D341Med (cell line): ENCODE measurements around the gene CHAF1B.
"Not testable (repeated sequence)": the region's sequence is repeated elsewhere in the genome, so short reads cannot be mapped to it uniquely, and the experiment has no call there.

Experiments used
- DNase-seq: peaks from one replicate; pipeline ENCODE4 v3.0.0; 2012; ENCODE audit warnings: low spot score

CHAF1B gene

GRCh38 chr21:36385233-36386030, at the start of gene CHAF1B:
TSS of gene CHAF1B (plus strand) at chr21:36385392. CDS start at chr21:36386137, 745 bp downstream.
- peak; percentile 97 for DNase-seq

DNA sequence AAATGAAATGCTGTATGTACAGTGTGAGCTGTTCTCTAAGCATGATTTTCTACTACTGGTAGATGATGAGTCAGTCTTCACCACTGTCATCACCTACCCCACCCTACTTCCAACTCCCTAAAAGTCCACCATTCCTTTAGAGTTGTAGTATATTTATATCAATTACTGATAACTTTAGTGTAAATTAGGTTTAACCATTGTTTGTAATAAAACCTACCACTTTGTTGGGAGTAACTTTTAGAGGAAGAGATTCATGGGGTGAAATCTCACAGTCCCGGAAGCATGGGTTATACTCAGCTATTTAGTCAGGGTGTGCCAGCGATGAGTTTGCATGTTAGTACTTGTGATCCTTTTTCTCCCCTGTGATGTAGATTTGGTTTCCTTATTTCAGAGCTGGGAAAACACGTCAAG, 48.1 kb upstream of the CHAF1B start:
- no peak for DNase-seq

- no peak for DNase-seq
Observed at GRCh38 chr21:36338975-36339374, 46.2 kb upstream of the CHAF1B start.

- not testable (repeated sequence) for DNase-seq
Observed at GRCh38 chr21:36342581-36342980, 42.6 kb upstream of the CHAF1B start.

DNA sequence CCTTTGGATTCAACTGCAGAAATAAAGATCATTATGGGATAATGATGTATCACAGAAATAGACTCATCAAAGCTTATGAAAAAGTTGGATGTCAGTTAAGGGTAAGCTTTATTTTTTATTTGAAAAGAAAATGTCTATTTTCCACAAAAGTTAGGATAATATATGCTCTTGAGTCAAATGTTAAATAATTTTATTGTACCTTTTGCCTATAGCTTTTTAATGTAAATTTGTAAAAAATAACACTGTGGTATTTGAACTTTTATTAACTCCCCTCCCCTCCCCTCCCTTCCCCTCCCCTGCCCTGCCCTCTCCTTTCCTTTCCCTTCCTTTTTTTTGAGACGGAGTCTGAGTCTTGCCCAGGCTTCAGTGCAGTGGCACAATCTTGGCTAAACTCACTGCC, 40.3 kb upstream of the CHAF1B start:
- DNase-seq = no peak

DNA sequence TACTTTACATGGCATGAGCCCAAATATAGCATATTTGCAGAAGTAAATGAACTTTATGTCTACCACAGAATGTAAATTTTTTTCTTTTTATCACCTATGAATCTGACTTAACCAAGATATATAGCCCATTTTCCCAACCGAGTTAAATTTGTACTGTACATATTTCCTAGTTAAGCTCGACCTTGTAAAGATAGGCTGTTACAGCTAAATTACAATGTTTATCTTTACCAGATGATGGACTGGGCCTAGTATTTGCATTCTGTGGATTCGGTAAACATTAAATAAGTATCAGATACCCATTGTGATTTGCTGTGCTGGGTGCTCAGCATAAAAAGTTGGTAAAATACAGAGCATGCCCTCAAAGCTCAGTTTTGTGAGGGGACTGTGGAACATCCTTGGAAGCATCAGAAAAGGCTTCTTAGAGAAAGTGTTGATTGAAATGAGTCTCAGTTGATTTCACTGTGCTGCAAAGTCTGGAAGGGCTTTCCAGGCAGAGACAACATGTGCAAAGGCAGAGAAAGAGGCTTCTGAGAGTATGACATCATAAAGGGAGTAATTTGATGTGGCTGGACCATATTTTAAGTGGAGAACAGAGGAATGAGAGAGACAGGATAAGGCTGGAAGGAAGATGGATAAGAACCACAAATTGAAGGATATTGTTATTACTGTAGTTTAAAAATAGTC, 37.8 kb upstream of the CHAF1B start:
- DNase-seq = no peak

DNA sequence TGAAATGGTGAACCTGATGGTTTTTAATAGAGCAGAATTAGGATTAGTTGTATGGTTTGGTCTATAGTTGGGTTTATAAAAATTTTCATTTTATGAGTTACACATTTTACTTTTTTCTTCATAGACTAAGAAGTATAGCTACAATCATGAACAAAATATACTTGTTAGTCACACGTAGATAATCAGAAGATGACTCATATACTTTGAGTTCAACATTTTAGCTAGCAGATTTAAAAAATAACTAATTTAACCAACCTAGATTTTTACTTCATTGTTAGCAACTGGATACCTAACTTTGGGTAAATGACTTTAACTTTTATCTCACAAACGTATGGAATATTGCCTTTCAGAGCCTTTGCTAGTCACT, 37.2 kb upstream of the CHAF1B start:
- DNase-seq = no peak

- DNase-seq = no peak
Observed at GRCh38 chr21:36349315-36349714, 35.9 kb upstream of the CHAF1B start.

GRCh38 chr21:36350282-36350910, 34.8 kb upstream of the CHAF1B start:
- no peak for DNase-seq

- DNase-seq = no peak
Observed at GRCh38 chr21:36354918-36355680, 30.1 kb upstream of the CHAF1B start.

DNA sequence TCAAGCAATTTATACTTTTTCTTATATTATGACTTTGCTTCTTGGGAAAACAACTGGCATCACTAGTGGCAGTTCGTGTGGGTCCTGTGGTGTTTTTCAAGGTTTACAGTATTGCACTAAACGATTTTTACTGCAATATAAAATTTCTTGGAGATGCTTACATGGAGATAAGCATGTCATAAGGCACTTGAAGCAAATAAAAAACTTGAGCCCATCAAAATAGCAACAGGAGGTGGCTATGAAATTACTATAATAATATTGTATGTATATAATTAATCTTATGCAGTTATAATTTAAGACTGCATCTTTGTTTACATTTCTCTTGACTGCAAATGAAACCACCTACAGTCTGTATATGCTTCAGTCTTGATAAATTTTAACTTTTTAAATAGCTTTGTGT, 29.3 kb upstream of the CHAF1B start:
- no peak for DNase-seq

DNA sequence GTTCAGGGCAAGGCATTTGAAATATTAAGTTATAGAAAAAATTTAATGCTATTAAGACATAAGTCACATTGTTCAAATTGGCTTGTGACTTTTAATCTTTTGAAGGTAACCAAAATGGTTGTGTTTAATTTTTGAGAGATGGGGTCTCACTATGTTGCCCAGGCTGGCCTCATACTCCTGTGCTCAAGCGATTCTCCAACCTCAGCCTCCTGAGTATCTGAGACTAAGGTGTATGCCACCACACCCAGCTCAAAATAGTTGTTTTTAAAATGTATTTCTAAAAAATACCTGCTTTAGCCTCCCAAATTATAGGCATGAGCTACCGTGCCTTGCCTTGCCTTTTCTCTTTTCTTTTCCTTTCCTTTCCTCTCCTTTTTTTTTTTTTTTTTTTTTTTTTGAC, 26.0 kb upstream of the CHAF1B start:
- DNase-seq = no peak

DNA sequence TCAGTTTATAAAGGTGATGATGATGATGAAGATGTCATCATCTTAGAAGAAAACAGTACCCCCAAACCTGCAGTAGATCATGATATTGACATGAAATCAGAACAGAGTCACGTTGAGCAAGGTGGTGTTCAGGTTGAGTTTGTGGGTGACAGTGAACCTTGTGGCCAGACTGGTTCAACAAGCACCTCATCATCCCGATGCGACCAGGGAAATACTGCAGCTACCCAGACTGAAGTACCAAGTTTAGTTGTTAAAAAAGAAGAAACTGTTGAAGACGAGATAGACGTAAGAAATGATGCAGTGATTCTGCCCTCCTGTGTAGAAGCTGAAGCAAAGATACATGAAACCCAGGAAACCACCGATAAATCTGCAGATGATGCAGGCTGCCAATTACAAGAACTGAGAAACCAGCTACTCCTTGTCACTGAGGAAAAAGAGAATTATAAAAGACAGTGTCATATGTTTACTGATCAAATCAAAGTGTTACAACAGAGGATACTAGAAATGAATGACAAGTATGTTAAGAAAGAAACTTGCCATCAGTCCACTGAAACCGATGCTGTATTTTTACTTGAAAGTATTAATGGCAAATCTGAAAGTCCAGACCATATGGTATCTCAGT, 16.0 kb upstream of the CHAF1B start:
- no peak for DNase-seq

GRCh38 chr21:36375994-36376393, 9.2 kb upstream of the CHAF1B start:
- DNase-seq = no peak

DNA sequence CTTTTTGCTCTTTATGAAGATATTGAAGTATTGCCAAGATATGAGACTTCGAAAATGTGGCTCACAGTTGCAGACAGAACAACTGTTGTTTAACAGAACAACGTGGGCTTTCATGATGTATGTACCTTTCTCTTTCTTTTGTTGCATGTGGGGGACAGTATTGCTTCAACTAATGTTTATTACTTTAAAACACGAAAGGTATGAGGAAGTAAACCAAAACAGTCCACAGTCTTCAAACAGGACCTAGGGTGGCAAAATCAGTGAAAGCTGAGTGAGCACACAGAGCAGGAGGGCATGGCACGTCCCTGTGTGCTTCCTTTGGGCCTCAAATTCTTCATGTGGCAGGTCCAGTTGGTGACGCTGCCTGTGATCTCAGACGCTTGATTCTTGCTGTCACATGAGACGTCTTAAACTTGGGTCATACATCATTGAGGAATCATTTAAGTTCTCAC, 7.8 kb upstream of the CHAF1B start:
- no peak for DNase-seq

- DNase-seq = no peak
Observed at GRCh38 chr21:36379251-36379650, 5.9 kb upstream of the CHAF1B start.

- DNase-seq = no peak
Observed at GRCh38 chr21:36381841-36382589, 3.2 kb upstream of the CHAF1B start.

- not testable (repeated sequence) for DNase-seq
Observed at GRCh38 chr21:36382722-36383121, 2.5 kb upstream of the CHAF1B start.

DNA sequence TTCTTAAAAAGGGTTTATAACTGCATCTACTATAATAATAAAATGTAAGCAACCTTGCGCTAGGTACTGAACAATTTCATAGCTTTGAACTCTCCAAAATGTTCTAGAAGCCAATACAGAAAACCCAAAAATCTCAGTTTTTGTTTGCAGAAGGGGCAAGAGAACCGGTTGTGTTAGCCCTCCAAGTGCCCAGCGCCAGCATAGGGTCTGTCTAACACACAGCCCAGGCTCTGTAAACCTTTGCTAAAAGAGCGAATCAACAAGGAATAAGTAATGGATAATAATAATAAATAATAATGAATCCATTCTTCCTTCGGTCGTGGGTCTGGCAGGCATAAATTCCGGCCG, 333 bp upstream of the CHAF1B start:
- DNase-seq = no peak

DNA sequence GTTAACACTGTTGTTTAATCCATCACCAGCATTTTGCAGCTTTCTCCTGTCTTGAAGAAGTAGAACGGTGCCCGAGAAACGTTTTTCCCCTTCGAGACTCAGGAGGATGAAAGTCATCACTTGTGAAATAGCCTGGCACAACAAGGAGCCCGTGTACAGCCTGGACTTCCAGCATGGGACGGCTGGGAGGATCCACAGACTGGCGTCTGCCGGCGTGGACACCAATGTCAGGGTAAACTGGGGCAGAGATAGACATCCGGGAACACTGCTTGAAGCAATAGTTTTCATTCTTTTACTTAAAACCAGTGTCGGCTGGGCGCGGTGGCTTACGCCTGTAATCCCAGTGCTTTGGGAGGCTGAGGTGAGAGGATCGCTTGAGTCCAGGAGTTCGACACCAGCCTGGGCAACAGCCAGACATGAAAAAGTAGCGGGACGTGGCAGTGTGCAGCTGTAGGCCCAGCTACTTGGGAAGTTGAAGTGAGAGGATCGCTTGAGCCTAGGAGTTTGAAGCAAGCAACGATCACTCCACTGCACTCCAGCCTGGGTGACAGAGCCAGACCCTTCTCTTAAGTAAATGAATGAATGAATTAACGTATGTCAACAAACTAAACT, 945 bp downstream of the CHAF1B start:
- DNase-seq = no peak

DNA sequence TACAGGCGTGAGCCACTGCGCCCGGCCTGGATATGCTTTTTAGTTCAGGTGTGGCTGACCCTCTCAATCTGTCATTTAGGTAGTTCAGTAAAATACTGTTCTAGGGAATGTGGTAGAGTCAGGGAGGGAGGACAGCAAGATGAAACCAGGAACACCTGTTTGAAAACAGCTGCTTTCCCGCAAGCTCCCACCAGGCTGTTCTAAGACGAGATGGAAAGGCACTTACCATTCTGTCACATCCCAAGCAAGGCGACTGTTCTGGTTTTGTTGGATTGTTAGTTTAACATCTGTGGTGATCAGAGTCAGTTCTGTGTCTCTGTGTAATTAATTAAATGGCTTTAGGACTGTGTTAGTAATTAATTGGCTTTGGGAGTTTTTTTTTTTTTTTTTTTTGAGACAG, 2.9 kb downstream of the CHAF1B start:
- DNase-seq = no peak
